ENCODE data around the gene ARL15. TPM values are rescaled to one million over a fixed set of nuclear protein-coding genes. Genes with fewer than 3 reads are reported as not detected.

The ARL15 gene
- total RNA-seq, 1 donor from 2014 or later, result 102 TPM

DNA sequence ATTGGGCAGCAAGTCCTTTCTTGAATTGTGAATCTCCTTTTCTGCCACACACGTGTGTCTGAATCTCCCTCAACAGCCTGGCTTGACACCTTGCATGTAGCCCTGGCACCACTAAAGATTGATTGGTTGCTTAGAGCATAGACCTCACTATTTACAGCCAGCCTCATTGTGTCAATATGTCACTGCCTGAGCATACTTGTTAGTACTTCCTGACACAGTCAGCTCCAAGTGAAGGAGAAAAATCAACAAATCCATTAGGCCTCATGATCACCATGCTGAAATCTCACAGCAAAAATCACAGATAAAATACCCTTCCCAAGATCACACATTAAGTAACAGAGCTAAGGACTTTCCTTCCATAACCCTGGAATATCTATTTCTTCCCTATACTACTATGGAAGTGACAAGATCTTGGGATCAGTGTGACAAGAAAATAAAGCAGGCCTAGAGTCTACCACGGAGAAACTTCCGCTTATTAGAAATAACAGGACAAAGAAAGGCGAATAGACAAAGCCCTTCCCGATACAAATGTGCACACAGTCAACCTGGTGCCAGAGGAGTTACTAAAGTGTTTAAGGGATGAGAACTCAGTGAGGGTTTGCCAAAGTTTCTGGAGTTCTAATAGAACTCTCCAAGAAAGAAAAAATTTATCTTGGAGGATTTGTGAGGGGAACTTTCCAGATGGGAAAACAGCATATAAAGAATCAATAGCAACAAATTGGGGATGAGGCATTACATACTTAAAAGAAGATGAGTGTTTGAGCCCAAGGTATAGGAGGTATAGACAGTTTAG lies 5.6 kb upstream of the ARL15 start:
- Mint-ChIP-seq H3K4me3 (ENCODE audit: unreplicated experiment) (no peak overlapping the region), H3K36me3 (ENCODE audit: low read depth, unreplicated experiment) (no peaks in the 10 kb centered on the region), H3K27me3 (ENCODE audit: unreplicated experiment) (peaks cover 3% of the 10 kb centered on the region), H3K9me3 (ENCODE audit: unreplicated experiment) (no peaks in the 10 kb centered on the region), H3K4me1 (ENCODE audit: unreplicated experiment) (peaks cover 8% of the 10 kb centered on the region), H3K27ac (ENCODE audit: unreplicated experiment) (no peak overlapping the region)
- TF ChIP-seq, protein P1, sequence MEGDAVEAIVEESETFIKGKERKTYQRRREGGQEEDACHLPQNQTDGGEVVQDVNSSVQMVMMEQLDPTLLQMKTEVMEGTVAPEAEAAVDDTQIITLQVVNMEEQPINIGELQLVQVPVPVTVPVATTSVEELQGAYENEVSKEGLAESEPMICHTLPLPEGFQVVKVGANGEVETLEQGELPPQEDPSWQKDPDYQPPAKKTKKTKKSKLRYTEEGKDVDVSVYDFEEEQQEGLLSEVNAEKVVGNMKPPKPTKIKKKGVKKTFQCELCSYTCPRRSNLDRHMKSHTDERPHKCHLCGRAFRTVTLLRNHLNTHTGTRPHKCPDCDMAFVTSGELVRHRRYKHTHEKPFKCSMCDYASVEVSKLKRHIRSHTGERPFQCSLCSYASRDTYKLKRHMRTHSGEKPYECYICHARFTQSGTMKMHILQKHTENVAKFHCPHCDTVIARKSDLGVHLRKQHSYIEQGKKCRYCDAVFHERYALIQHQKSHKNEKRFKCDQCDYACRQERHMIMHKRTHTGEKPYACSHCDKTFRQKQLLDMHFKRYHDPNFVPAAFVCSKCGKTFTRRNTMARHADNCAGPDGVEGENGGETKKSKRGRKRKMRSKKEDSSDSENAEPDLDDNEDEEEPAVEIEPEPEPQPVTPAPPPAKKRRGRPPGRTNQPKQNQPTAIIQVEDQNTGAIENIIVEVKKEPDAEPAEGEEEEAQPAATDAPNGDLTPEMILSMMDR (IDR thresholded peaks at IDR 0.05; ENCODE audit: unreplicated experiment), result no peak
- DNase-seq (ENCODE audit: low spot score), result no peak

DNA sequence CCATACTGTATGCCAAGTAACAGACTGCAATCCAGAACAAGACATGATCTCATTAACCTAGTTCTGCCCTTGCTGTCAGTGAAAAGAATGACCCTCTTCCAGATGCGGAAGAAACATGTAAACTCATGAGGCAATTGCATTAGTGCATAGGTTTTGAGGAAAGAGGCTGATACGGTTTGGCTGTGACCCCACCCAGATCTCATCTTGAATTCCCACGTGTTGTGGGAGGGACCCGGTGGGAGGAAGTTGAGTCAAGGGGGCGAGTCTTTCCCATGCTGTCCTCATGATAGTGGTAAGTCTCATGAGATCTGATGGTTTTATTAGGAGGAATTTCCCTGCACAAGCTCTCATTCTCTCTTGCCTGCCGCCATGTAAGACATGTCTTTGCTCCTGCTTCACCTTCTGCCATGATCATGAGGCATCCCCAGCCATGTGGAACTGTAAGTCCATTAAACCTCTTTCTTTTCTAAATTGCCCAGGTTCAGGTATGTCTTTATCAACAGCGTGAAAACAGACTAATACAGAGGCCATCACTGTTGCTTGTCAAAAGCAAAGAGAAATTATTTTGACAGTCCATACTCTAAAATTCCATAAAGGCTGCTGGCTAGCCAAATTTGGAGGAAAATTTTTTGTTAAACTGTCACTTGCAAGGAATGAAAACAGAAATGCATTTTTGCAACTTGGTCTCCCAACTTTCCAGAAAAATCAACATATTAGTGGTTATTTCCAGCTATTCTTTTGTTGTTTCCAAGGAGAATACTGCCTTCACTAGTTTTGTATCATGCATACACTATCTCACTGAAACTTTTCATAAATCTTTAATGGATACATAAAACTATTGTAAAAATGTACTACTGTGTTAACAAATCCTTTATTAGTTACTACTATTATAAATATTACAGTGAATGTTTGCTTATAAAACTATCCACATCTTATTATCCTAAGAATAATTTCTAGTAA lies 3.2 kb upstream of the ARL15 start:
- TF ChIP-seq, protein P1 (IDR thresholded peaks at IDR 0.05; ENCODE audit: unreplicated experiment), result no peak
- no peak for DNase-seq (ENCODE audit: low spot score)
- Mint-ChIP-seq H3K36me3 (ENCODE audit: low read depth, unreplicated experiment) (no peaks in the 10 kb centered on the region), H3K4me3 (ENCODE audit: unreplicated experiment) (no peak overlapping the region), H3K27me3 (ENCODE audit: unreplicated experiment) (peaks cover 14% of the 10 kb centered on the region), H3K27ac (ENCODE audit: unreplicated experiment) (no peak overlapping the region), H3K4me1 (ENCODE audit: unreplicated experiment) (peaks cover 14% of the 10 kb centered on the region), H3K9me3 (ENCODE audit: unreplicated experiment) (no peaks in the 10 kb centered on the region)

GRCh38 chr5:54312499-54312898 lies 2.1 kb upstream of the ARL15 start:
- H3K4me1 Mint-ChIP-seq (ENCODE audit: unreplicated experiment), result peaks cover 17% of the 10 kb centered on the region
- no peaks in the 10 kb centered on the region for H3K9me3 Mint-ChIP-seq (ENCODE audit: unreplicated experiment)
- DNase-seq (ENCODE audit: low spot score), result no peak
- H3K27me3 Mint-ChIP-seq (ENCODE audit: unreplicated experiment), result peaks cover 15% of the 10 kb centered on the region
- no peaks in the 10 kb centered on the region for H3K36me3 Mint-ChIP-seq (ENCODE audit: low read depth, unreplicated experiment)
- TF ChIP-seq, protein P1 (IDR thresholded peaks at IDR 0.05; ENCODE audit: unreplicated experiment), result no peak
- no peak overlapping the region for H3K27ac Mint-ChIP-seq (ENCODE audit: unreplicated experiment)
- H3K4me3 Mint-ChIP-seq (ENCODE audit: unreplicated experiment), result no peak overlapping the region

- H3K36me3 Mint-ChIP-seq (ENCODE audit: low read depth, unreplicated experiment), result no peaks in the 10 kb centered on the region
- no peak for DNase-seq (ENCODE audit: low spot score)
- peak overlapping the region; percentile 97 for H3K27ac Mint-ChIP-seq (ENCODE audit: unreplicated experiment)
- peaks cover 16% of the 10 kb centered on the region for H3K27me3 Mint-ChIP-seq (ENCODE audit: unreplicated experiment)
- TF ChIP-seq, protein P1 (IDR thresholded peaks at IDR 0.05; ENCODE audit: unreplicated experiment), result no peak
- H3K9me3 Mint-ChIP-seq (ENCODE audit: unreplicated experiment), result no peaks in the 10 kb centered on the region
- peaks cover 28% of the 10 kb centered on the region for H3K4me1 Mint-ChIP-seq (ENCODE audit: unreplicated experiment)
- H3K4me3 Mint-ChIP-seq (ENCODE audit: unreplicated experiment), result peak overlapping the region; percentile 98
Measured at GRCh38 chr5:54311176-54311677, 854 bp upstream of the ARL15 start.

Data from endothelial cell (in vitro differentiated cells).